ENCODE results near the gene HLA-DPB1.

GRCh38 chr6:33078919-33079521 lies 3.2 kb downstream of the HLA-DPB1 start:
- TF ChIP-seq, protein P1, sequence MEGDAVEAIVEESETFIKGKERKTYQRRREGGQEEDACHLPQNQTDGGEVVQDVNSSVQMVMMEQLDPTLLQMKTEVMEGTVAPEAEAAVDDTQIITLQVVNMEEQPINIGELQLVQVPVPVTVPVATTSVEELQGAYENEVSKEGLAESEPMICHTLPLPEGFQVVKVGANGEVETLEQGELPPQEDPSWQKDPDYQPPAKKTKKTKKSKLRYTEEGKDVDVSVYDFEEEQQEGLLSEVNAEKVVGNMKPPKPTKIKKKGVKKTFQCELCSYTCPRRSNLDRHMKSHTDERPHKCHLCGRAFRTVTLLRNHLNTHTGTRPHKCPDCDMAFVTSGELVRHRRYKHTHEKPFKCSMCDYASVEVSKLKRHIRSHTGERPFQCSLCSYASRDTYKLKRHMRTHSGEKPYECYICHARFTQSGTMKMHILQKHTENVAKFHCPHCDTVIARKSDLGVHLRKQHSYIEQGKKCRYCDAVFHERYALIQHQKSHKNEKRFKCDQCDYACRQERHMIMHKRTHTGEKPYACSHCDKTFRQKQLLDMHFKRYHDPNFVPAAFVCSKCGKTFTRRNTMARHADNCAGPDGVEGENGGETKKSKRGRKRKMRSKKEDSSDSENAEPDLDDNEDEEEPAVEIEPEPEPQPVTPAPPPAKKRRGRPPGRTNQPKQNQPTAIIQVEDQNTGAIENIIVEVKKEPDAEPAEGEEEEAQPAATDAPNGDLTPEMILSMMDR (IDR thresholded peaks at IDR 0.05) = no peak
- TF ChIP-seq POLR2A (IDR thresholded peaks at IDR 0.05) = no peak

Data from vagina (tissue), 2 donors.